H9 (cell line): ENCODE measurements around the gene GRIP1. TPM values are rescaled to one million over a fixed set of nuclear protein-coding genes. Genes with fewer than 3 reads are reported as not detected.

Experiments used
- DNase-seq: peaks from one replicate; pipeline ENCODE4 v3.0.0-alpha.2; 2017
- H2AFZ ChIP-seq: one replicate; pipeline ENCODE4 v1.6.1; 2013; ENCODE audit warnings: mild to moderate bottlenecking, low read length, control low read depth, moderate library complexity
- H2AK5ac ChIP-seq: 2 replicates; pipeline ENCODE4 v1.6.1; 2013; ENCODE audit warnings: low read length, control low read depth, mixed read lengths; ENCODE audit not compliant: insufficient read length
- H2BK120ac ChIP-seq: one replicate; pipeline ENCODE4 v1.6.1; 2013; ENCODE audit warnings: low read depth, mild to moderate bottlenecking, low read length, control low read depth, inconsistent platforms; ENCODE audit not compliant: poor library complexity, severe bottlenecking
- H2BK12ac ChIP-seq: 2 replicates; pipeline ENCODE4 v1.6.1; 2013; ENCODE audit warnings: low read length, control low read depth, mixed read lengths, low read depth; ENCODE audit not compliant: insufficient read length
- H2BK15ac ChIP-seq: 2 replicates; pipeline ENCODE4 v1.6.1; 2013; ENCODE audit warnings: low read depth, low read length, control low read depth
- H2BK20ac ChIP-seq: one replicate; pipeline ENCODE4 v1.6.1; 2013; ENCODE audit warnings: low read depth, mild to moderate bottlenecking, low read length, control low read depth, inconsistent platforms; ENCODE audit not compliant: poor library complexity, severe bottlenecking
- H2BK5ac ChIP-seq: 2 replicates; pipeline ENCODE4 v1.6.1; 2013; ENCODE audit warnings: low read length, control low read depth, mixed read lengths; ENCODE audit not compliant: insufficient read length
- H3K14ac ChIP-seq: 2 replicates; pipeline ENCODE4 v1.6.1; 2013; ENCODE audit warnings: low read length, control low read depth; ENCODE audit not compliant: insufficient read depth
- H3K18ac ChIP-seq: 2 replicates; pipeline ENCODE4 v1.6.1; 2013; ENCODE audit warnings: low read depth, mild to moderate bottlenecking, mixed read lengths, low read length, control low read depth; ENCODE audit not compliant: insufficient read length
- H3K23ac ChIP-seq: 2 replicates; pipeline ENCODE4 v1.6.1; 2013; ENCODE audit warnings: low read length, control low read depth, mixed read lengths, low read depth; ENCODE audit not compliant: insufficient read length
- H3K23me2 ChIP-seq: 2 replicates; pipeline ENCODE4 v1.6.1; 2013; ENCODE audit warnings: low read depth, mild to moderate bottlenecking, mixed read lengths, low read length, control low read depth; ENCODE audit not compliant: insufficient read length, poor library complexity, severe bottlenecking
- H3K27ac ChIP-seq: 2 replicates; pipeline ENCODE4 v1.5.1; 2013; ENCODE audit warnings: low read length, control low read depth, mixed read lengths, low read depth; ENCODE audit not compliant: insufficient read length
- H3K27me3 ChIP-seq: 2 replicates; pipeline ENCODE4 v1.6.1; 2013; ENCODE audit warnings: low read length, control low read depth, inconsistent platforms; ENCODE audit not compliant: insufficient read depth
- H3K4ac ChIP-seq: 2 replicates; pipeline ENCODE4 v1.6.1; 2013; ENCODE audit warnings: low read depth, mild to moderate bottlenecking, control low read depth, inconsistent platforms, low read length, moderate library complexity
- H3K4me1 ChIP-seq: 2 replicates; pipeline ENCODE4 v1.6.1; 2013; ENCODE audit warnings: low read length, control low read depth, inconsistent platforms; ENCODE audit not compliant: insufficient read depth
- H3K4me2 ChIP-seq: 2 replicates; pipeline ENCODE4 v1.6.1; 2013; ENCODE audit warnings: low read length, control low read depth, mixed read lengths; ENCODE audit not compliant: insufficient read length, insufficient read depth
- H3K56ac ChIP-seq: 2 replicates; pipeline ENCODE4 v1.6.1; 2013; ENCODE audit warnings: low read depth, mild to moderate bottlenecking, mixed read lengths, low read length, control low read depth; ENCODE audit not compliant: insufficient read length
- H3K79me1 ChIP-seq: 2 replicates; pipeline ENCODE4 v1.6.1; 2013; ENCODE audit warnings: low read depth, mild to moderate bottlenecking, moderate library complexity, low read length, control low read depth, inconsistent platforms; ENCODE audit not compliant: insufficient read depth, poor library complexity, severe bottlenecking
- H3K79me2 ChIP-seq: 2 replicates; pipeline ENCODE4 v1.6.1; 2013; ENCODE audit warnings: low read length, control low read depth, inconsistent platforms; ENCODE audit not compliant: insufficient read depth
- H3K9ac ChIP-seq: 2 replicates; pipeline ENCODE4 v1.6.1; 2013; ENCODE audit warnings: low read length, control low read depth, mixed read lengths; ENCODE audit not compliant: insufficient read length; ENCODE audit errors: extremely low read depth
- H3K9me3 ChIP-seq: one replicate; pipeline ENCODE4 v1.6.1; 2013; ENCODE audit warnings: low read depth, low read length, inconsistent platforms; ENCODE audit not compliant: control insufficient read depth
- H3T11ph ChIP-seq: one replicate; pipeline ENCODE4 v1.6.1; 2013; ENCODE audit warnings: mild to moderate bottlenecking, low read length, control low read depth, inconsistent platforms
- H4K20me1 ChIP-seq: one replicate; pipeline ENCODE4 v1.6.1; 2013; ENCODE audit not compliant: control insufficient read depth, insufficient read length, insufficient read depth
- H4K5ac ChIP-seq: 2 replicates; pipeline ENCODE4 v1.6.1; 2013; ENCODE audit warnings: low read depth, mild to moderate bottlenecking, mixed read lengths, low read length, control low read depth; ENCODE audit not compliant: insufficient read length
- H4K8ac ChIP-seq: replicated peaks from 2 replicates; pipeline ENCODE4 v1.6.1; 2013; ENCODE audit warnings: low read length, control low read depth, mixed read lengths, low read depth; ENCODE audit not compliant: insufficient read length
- H4K91ac ChIP-seq: 2 replicates; pipeline ENCODE4 v1.6.1; 2013; ENCODE audit warnings: low read depth, mild to moderate bottlenecking, moderate library complexity, mixed read lengths, low read length, control low read depth; ENCODE audit not compliant: insufficient read length
- H3K27ac Mint-ChIP-seq, 3 experiments: 2 replicates in 2 of 3; 3 replicates in 1 of 3; pipeline ENCODE4 v1.8.0; 2020 to 2021; ENCODE audit warnings: mixed read lengths in 3 of 3, mild to moderate bottlenecking in 1 of 3, moderate library complexity in 1 of 3
- H3K27me3 Mint-ChIP-seq: 2 replicates; pipeline ENCODE4 v1.8.0; 2021; ENCODE audit warnings: low read depth, mild to moderate bottlenecking, moderate library complexity, mixed read lengths
- H3K36me3 Mint-ChIP-seq, 3 experiments: 2 replicates in 2 of 3; 3 replicates in 1 of 3; pipeline ENCODE4 v1.8.0; 2020 to 2021; ENCODE audit warnings: low read depth in 3 of 3, mixed read lengths in 3 of 3; ENCODE audit not compliant: insufficient read depth in 1 of 3
- H3K4me1 Mint-ChIP-seq, 2 experiments: 2 replicates each; pipeline ENCODE4 v1.8.0; 2020; ENCODE audit warnings: mixed read lengths in 2 of 2
- H3K4me3 Mint-ChIP-seq, 2 experiments: 2 replicates in 1 of 2; 3 replicates in 1 of 2; pipeline ENCODE4 v1.8.0; 2020 to 2021; ENCODE audit warnings: mild to moderate bottlenecking in 2 of 2, mixed read lengths in 2 of 2, moderate library complexity in 1 of 2
- H3K9me3 Mint-ChIP-seq, 2 experiments: 2 replicates in 1 of 2; 3 replicates in 1 of 2; pipeline ENCODE4 v1.8.0; 2020; ENCODE audit warnings: mild to moderate bottlenecking in 2 of 2, mixed read lengths in 2 of 2, moderate library complexity in 1 of 2
- WGBS: extraction: QIAGEN DNeasy Blood & Tissue Kit; methylation state at CpG from one replicate; pipeline ENCODE4 v1.1.7; 2013; ENCODE audit warnings: missing lambda C conversion rate, low lambda C conversion rate, mixed read lengths; ENCODE audit not compliant: insufficient read length; ENCODE audit errors: extremely low coverage; 5-methylcytosine and 5-hydroxymethylcytosine counted together
- total RNA-seq: library from RNA; stranded (reverse); gene quantifications from 2 replicates; pipeline ENCODE4 v1.2.1, GENCODE V29; 2021
- TF ChIP-seq, protein P1 (sequence below): fragments of 200-600 bp; sonication (generic); conservative IDR thresholded peaks from 3 replicates; pipeline ENCODE4 v1.8.0; 2021; ENCODE audit warnings: antibody characterized with exemption, mild to moderate bottlenecking

GRIP1 gene
- total RNA-seq, 1 experiment from 2014 or later, result 19.5 TPM

GRCh38 chr12:66500091-66500490, 178.8 kb downstream of the GRIP1 start:
- peaks cover 12% of the 10 kb centered on the region; the same call in 1 of the 2 replicates for H3K4me1 ChIP-seq
- H3K14ac ChIP-seq, result no peak overlapping the region
- no peak overlapping the region for H3K23ac ChIP-seq
- H2BK120ac ChIP-seq, result no peak overlapping the region
- no peaks in the 10 kb centered on the region for H3K27me3 ChIP-seq
- no peak overlapping the region for H3K56ac ChIP-seq
- H4K5ac ChIP-seq, result no peak overlapping the region
- no peaks in the 10 kb centered on the region for H4K20me1 ChIP-seq
- H3K4me1 Mint-ChIP-seq, result peaks cover 54 to 64% of the 10 kb centered on the region in 2 experiments
- H3K27me3 Mint-ChIP-seq, result no peaks in the 10 kb centered on the region
- H3K27ac ChIP-seq, result no peak overlapping the region
- H2BK12ac ChIP-seq, result no peak overlapping the region
- no peak overlapping the region for H2AFZ ChIP-seq
- WGBS, result no CpG with 5 or more reads among the region's 3 CpGs
- H2BK15ac ChIP-seq, result no peak overlapping the region
- TF ChIP-seq, protein P1, sequence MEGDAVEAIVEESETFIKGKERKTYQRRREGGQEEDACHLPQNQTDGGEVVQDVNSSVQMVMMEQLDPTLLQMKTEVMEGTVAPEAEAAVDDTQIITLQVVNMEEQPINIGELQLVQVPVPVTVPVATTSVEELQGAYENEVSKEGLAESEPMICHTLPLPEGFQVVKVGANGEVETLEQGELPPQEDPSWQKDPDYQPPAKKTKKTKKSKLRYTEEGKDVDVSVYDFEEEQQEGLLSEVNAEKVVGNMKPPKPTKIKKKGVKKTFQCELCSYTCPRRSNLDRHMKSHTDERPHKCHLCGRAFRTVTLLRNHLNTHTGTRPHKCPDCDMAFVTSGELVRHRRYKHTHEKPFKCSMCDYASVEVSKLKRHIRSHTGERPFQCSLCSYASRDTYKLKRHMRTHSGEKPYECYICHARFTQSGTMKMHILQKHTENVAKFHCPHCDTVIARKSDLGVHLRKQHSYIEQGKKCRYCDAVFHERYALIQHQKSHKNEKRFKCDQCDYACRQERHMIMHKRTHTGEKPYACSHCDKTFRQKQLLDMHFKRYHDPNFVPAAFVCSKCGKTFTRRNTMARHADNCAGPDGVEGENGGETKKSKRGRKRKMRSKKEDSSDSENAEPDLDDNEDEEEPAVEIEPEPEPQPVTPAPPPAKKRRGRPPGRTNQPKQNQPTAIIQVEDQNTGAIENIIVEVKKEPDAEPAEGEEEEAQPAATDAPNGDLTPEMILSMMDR, result no peak
- H3K4me2 ChIP-seq, result no peak overlapping the region
- H3K79me1 ChIP-seq, result no peaks in the 10 kb centered on the region
- H3K18ac ChIP-seq, result no peak overlapping the region
- no peaks in the 10 kb centered on the region for H3K9me3 Mint-ChIP-seq
- no peak overlapping the region for H2BK20ac ChIP-seq
- no peak for DNase-seq
- H4K8ac ChIP-seq, result no peak overlapping the region
- no peak overlapping the region for H3K9ac ChIP-seq
- no peak overlapping the region for H2BK5ac ChIP-seq
- H3K36me3 Mint-ChIP-seq, result no peaks in the 10 kb centered on the region; a peak in 1 of 7 replicates
- H4K91ac ChIP-seq, result no peak overlapping the region
- H3K4ac ChIP-seq, result no peak overlapping the region
- no peak overlapping the region for H3K4me3 Mint-ChIP-seq
- H3K9me3 ChIP-seq, result no peaks in the 10 kb centered on the region
- no peaks in the 10 kb centered on the region for H3K23me2 ChIP-seq
- H3K27ac Mint-ChIP-seq, result peak overlapping the region in 1 of 3 experiments; percentile 9; a peak in 1 of 7 replicates
- no peak overlapping the region for H2AK5ac ChIP-seq
- no peaks in the 10 kb centered on the region for H3K79me2 ChIP-seq
- no peak overlapping the region for H3T11ph ChIP-seq
